CD14-positive monocyte (primary cell): ENCODE results near the gene TEX54. TPM values are rescaled to one million over a fixed set of nuclear protein-coding genes. Genes with fewer than 3 reads are reported as not detected.

Experiments
- DNase-seq, 3 donors: peaks; one replicate each; pipeline ENCODE4 v3.0.0-alpha.2; 2011 to 2022
- H2AFZ ChIP-seq: 2 replicates; pipeline ENCODE4 v1.6.0; 2012; ENCODE audit warnings: mild to moderate bottlenecking, low read depth, low read length, inconsistent platforms; ENCODE audit not compliant: insufficient read depth, poor library complexity, severe bottlenecking
- H3K27ac ChIP-seq, 2 donors: 1 replicate in 1 of 2; 2 replicates in 1 of 2; pipeline ENCODE4 v1.5.1; 2012 to 2013; ENCODE audit warnings: low read length in 2 of 2, control low read depth in 1 of 2, inconsistent platforms in 1 of 2, low read depth in 1 of 2, mild to moderate bottlenecking in 1 of 2
- H3K27me3 ChIP-seq, 2 donors: one replicate each; pipeline versions ENCODE4 v1.6.0 to v1.6.1; 2011 to 2013; ENCODE audit warnings: low read length in 2 of 2; ENCODE audit not compliant: control insufficient read depth in 2 of 2, insufficient read depth in 2 of 2
- H3K36me3 ChIP-seq, 2 donors: replicated peaks in 1 of 2; 1 replicate in 1 of 2; 2 replicates in 1 of 2; pipeline versions ENCODE4 v1.5.1 to v1.6.1; 2012 to 2013; ENCODE audit warnings: low read length in 2 of 2, control low read depth in 1 of 2, inconsistent platforms in 1 of 2, mild to moderate bottlenecking in 1 of 2; ENCODE audit not compliant: insufficient read depth in 2 of 2, control insufficient read depth in 1 of 2
- H3K4me1 ChIP-seq, 2 donors: 1 replicate in 1 of 2; 2 replicates in 1 of 2; pipeline versions ENCODE4 v1.5.1 to v1.6.1; 2012 to 2013; ENCODE audit warnings: low read length in 2 of 2, control low read depth in 1 of 2, inconsistent platforms in 1 of 2, mild to moderate bottlenecking in 1 of 2, moderate library complexity in 1 of 2; ENCODE audit not compliant: insufficient read depth in 2 of 2, control insufficient read depth in 1 of 2
- H3K4me2 ChIP-seq: replicated peaks from 2 replicates; pipeline ENCODE3; 2012; ENCODE audit warnings: low read length, moderate library complexity, mild to moderate bottlenecking; ENCODE audit not compliant: poor library complexity, severe bottlenecking; ENCODE audit errors: extremely low read depth
- H3K4me3 ChIP-seq, 3 experiments: fragments of 200-600 bp in 1 of 3; sonication (generic) in 1 of 3; replicated peaks in 1 of 3; 1 replicate in 2 of 3; 2 replicates in 1 of 3; pipeline ENCODE4 v1.5.1; 2011 to 2013; ENCODE audit warnings: low read length in 3 of 3, mild to moderate bottlenecking in 3 of 3, control low read depth in 2 of 3, low read depth in 2 of 3, inconsistent platforms in 1 of 3, moderate library complexity in 1 of 3
- H3K79me2 ChIP-seq: 2 replicates; pipeline ENCODE4 v1.6.0; 2012; ENCODE audit warnings: mild to moderate bottlenecking, control low read depth, inconsistent platforms, low read length, moderate library complexity; ENCODE audit not compliant: insufficient read depth
- H3K9ac ChIP-seq: 2 replicates; pipeline ENCODE4 v1.6.0; 2017; ENCODE audit warnings: low read length, mild to moderate bottlenecking; ENCODE audit not compliant: insufficient read depth, poor library complexity, severe bottlenecking
- H3K9me3 ChIP-seq, 2 donors: replicated peaks in 1 of 2; 1 replicate in 1 of 2; 2 replicates in 1 of 2; pipeline versions ENCODE4 v1.5.1 to v1.6.1; 2012 to 2013; ENCODE audit warnings: low read length in 2 of 2, control low read depth in 1 of 2; ENCODE audit not compliant: control insufficient read depth in 1 of 2, insufficient read depth in 1 of 2
- H4K20me1 ChIP-seq: 2 replicates; pipeline ENCODE4 v1.6.0; 2012; ENCODE audit warnings: mild to moderate bottlenecking, low read length, control low read depth, moderate library complexity; ENCODE audit not compliant: insufficient read depth
- H3K27ac Mint-ChIP-seq, 7 donors: one replicate each; pipeline ENCODE4 v1.8.0; 2020; ENCODE audit warnings: mild to moderate bottlenecking in 7 of 7, mixed read lengths in 7 of 7, moderate library complexity in 6 of 7, inconsistent platforms in 2 of 7
- H3K27me3 Mint-ChIP-seq, 3 donors: one replicate each; pipeline ENCODE4 v1.8.0; 2021 to 2022; ENCODE audit warnings: low read depth in 3 of 3, mild to moderate bottlenecking in 3 of 3, mixed read lengths in 3 of 3, moderate library complexity in 3 of 3, inconsistent platforms in 1 of 3
- H3K36me3 Mint-ChIP-seq, 2 donors: one replicate each; pipeline ENCODE4 v1.8.0; 2020; ENCODE audit warnings: mixed read lengths in 2 of 2, inconsistent platforms in 1 of 2, mild to moderate bottlenecking in 1 of 2
- H3K4me1 Mint-ChIP-seq: one replicate; pipeline ENCODE4 v1.8.0; 2020; ENCODE audit warnings: mild to moderate bottlenecking, mixed read lengths
- H3K4me3 Mint-ChIP-seq, 2 donors: one replicate each; pipeline ENCODE4 v1.8.0; 2020; ENCODE audit warnings: mild to moderate bottlenecking in 2 of 2, mixed read lengths in 2 of 2, moderate library complexity in 1 of 2
- H3K9me3 Mint-ChIP-seq, 7 donors: one replicate each; pipeline ENCODE4 v1.8.0; 2020 to 2022; ENCODE audit warnings: mixed read lengths in 7 of 7, mild to moderate bottlenecking in 6 of 7, moderate library complexity in 6 of 7, inconsistent platforms in 2 of 7
- WGBS: methylation state at CpG from one replicate; pipeline ENCODE4 v1.1.5; 2013; ENCODE audit warnings: missing lambda C conversion rate; ENCODE audit not compliant: insufficient coverage; 5-methylcytosine and 5-hydroxymethylcytosine counted together
- intact Hi-C, 2 donors: fragments of 100-400 bp; cut with micrococcal nuclease; formaldehyde crosslinking; loops; one replicate each; pipeline versions ENCODE4 v1.15.0 to v1.15.1; 2023
- polyA plus RNA-seq, 3 donors: library from polyadenylated mRNA; depleted of rRNA in 1 of 3; unstranded in 2 of 3; stranded (reverse) in 1 of 3; fragments of 300-500 nt in 2 of 3; fragments of >200 nt in 1 of 3; fragmentation: Illumina TruSeq in 2 of 3; gene quantifications; 1 replicate in 2 of 3; 2 replicates in 1 of 3; pipeline ENCODE4 v1.2.3, GENCODE V29; 2012 to 2021
- TF ChIP-seq, protein P1 (sequence below): fragments of 200-600 bp; IDR thresholded peaks from one replicate; pipeline ENCODE4 v1.8.0; 2022; ENCODE audit warnings: antibody characterized with exemption, mild to moderate bottlenecking

Gene TEX54
- polyA plus RNA-seq, 3 donors: 0.74 TPM; not detected in 2

DNA sequence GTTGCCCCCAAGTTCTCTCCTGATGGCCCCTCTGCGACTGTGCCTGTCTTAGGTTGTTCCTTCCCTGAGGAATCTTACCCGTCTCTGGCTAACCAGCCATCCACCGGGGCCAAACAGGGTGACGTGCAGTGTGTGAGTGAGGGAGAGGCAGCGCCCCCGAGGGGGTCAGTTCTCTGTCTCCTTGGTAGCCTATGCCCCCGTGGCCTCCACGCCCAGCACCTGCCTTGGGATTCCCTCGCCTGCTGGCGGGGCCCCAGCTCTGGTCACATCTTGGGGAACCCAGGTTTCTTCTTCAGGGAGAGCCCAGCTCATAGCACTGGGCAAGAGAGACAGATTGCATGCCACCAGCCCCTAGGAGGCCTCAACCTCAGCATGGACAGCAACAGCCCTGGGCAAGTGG lies 33.2 kb downstream of the TEX54 start:
- H3K36me3 ChIP-seq: peaks cover 90 to 93% of the 10 kb centered on the region in 2 donors
- intact Hi-C loops: no loop called here
- no peak overlapping the region for H3K9ac ChIP-seq
- H3K27me3 ChIP-seq: no peaks in the 10 kb centered on the region
- Mint-ChIP-seq H3K9me3 (no peaks in the 10 kb centered on the region), H3K4me1 (peaks cover 12% of the 10 kb centered on the region), H3K36me3 (peaks cover 87 to 96% of the 10 kb centered on the region in 2 donors), H3K27me3 (peaks cover 0 to 1% (median 0%) of the 10 kb centered on the region in 3 donors), H3K27ac (no peak overlapping the region), H3K4me3 (no peak overlapping the region)
- H2AFZ ChIP-seq: no peak overlapping the region
- peaks cover 90% of the 10 kb centered on the region for H3K79me2 ChIP-seq
- H3K27ac ChIP-seq: peak overlapping the region in 1 of 2 donors; percentile 15
- H3K4me1 ChIP-seq: peaks cover 13% of the 10 kb centered on the region in 2 donors
- no peak overlapping the region for H3K4me2 ChIP-seq
- H3K9me3 ChIP-seq: no peaks in the 10 kb centered on the region
- 95% methylated on average over 8 of the region's 10 CpGs for WGBS
- H4K20me1 ChIP-seq: peaks cover 98% of the 10 kb centered on the region
- no peak overlapping the region for H3K4me3 ChIP-seq
- DNase-seq: no peak
- TF ChIP-seq, protein P1, sequence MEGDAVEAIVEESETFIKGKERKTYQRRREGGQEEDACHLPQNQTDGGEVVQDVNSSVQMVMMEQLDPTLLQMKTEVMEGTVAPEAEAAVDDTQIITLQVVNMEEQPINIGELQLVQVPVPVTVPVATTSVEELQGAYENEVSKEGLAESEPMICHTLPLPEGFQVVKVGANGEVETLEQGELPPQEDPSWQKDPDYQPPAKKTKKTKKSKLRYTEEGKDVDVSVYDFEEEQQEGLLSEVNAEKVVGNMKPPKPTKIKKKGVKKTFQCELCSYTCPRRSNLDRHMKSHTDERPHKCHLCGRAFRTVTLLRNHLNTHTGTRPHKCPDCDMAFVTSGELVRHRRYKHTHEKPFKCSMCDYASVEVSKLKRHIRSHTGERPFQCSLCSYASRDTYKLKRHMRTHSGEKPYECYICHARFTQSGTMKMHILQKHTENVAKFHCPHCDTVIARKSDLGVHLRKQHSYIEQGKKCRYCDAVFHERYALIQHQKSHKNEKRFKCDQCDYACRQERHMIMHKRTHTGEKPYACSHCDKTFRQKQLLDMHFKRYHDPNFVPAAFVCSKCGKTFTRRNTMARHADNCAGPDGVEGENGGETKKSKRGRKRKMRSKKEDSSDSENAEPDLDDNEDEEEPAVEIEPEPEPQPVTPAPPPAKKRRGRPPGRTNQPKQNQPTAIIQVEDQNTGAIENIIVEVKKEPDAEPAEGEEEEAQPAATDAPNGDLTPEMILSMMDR: no peak

DNA sequence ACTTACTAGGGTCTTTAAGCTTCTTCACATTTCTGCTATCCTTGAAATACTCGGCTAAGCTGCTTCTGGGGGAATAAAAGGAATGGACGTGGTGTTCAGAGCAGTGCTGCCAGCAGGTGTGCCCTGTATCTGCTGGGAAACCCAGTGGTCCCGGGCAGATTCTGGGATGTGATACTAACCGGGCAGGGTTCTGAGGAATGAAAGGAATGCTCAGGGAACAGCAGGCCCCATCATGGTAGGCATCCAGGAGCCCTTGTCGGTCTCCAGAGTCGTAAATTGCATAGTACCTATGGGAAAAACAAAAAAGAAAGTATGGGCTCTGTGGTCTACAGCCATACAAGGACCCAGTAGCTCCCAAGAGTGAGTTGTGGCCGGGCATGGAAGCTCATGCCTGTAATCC lies 36.4 kb downstream of the TEX54 start:
- TF ChIP-seq, protein P1: no peak
- peak overlapping the region in 1 of 7 donors; percentile 21 for H3K27ac Mint-ChIP-seq
- Histone ChIP-seq H3K79me2 (peaks cover 77% of the 10 kb centered on the region), H2AFZ (no peak overlapping the region), H4K20me1 (peaks cover 87% of the 10 kb centered on the region), H3K36me3 (peaks cover 87 to 93% of the 10 kb centered on the region in 2 donors), H3K9ac (no peak overlapping the region), H3K9me3 (no peaks in the 10 kb centered on the region), H3K4me3 (no peak overlapping the region), H3K27me3 (no peaks in the 10 kb centered on the region), H3K4me1 (peaks cover 10 to 20% of the 10 kb centered on the region in 2 donors), H3K27ac (peak overlapping the region in 1 of 2 donors; percentile 0), H3K4me2 (no peak overlapping the region)
- H3K27me3 Mint-ChIP-seq: peaks cover 0 to 1% (median 0%) of the 10 kb centered on the region in 3 donors
- peaks cover 79 to 90% of the 10 kb centered on the region in 2 donors for H3K36me3 Mint-ChIP-seq
- DNase-seq: no peak
- H3K4me1 Mint-ChIP-seq: peaks cover 10% of the 10 kb centered on the region
- H3K9me3 Mint-ChIP-seq: no peaks in the 10 kb centered on the region
- no peak overlapping the region for H3K4me3 Mint-ChIP-seq
- intact Hi-C loops: no loop called here
- 98% methylated on average over 5 of the region's 7 CpGs for WGBS
